GM12873 (cell line): ENCODE data around the gene KLHL40.

ENCODE experiments used
- CTCF ChIP-seq: IDR thresholded peaks from 2 replicates; pipeline ENCODE4 v1.5.1; 2012; ENCODE audit warnings: low read depth, mild to moderate bottlenecking, moderate library complexity, low read length, control low read depth; ENCODE audit not compliant: insufficient read depth; ENCODE audit errors: missing control alignments

The KLHL40 gene

GRCh38 chr3:42732829-42733459 lies 47.6 kb downstream of the KLHL40 start:
- TF ChIP-seq CTCF: peak; percentile 15

DNA sequence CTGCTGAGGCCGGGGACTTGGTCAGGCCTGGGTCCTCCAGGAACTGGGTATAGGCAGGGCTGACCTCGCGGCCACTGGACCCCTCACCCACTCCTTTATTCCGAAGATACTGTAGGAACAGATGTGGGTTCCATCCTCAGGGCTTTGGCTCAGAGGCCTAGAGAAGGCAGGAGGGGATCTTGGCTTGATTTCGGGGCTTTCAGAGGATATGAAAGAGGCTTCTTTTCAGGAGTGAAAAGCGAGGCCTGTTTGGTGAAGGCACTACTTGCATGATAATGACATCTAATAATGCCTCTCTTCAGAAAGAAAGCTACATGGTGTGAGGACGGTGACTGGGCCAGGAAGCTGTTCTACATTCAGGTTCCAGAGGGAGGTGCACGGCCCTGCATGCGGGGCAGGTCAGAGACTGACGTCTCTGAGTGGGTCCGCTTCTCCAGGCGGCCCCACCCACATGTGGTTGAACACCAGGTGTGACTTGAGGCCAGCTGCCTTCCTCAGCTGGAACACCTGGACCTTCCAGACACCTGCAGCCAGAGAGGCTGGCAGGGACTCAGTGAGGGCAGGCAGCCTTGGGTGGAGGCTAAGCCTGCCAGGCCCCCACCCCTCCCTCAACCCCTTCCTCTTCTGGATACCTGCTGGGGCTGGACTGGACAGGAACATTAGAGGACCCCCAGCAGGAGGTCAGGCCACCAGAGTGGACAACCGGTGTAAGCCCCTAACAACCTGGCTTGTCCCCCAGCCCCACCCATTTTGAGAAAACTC lies 48.3 kb downstream of the KLHL40 start:
- no peak for TF ChIP-seq CTCF

DNA sequence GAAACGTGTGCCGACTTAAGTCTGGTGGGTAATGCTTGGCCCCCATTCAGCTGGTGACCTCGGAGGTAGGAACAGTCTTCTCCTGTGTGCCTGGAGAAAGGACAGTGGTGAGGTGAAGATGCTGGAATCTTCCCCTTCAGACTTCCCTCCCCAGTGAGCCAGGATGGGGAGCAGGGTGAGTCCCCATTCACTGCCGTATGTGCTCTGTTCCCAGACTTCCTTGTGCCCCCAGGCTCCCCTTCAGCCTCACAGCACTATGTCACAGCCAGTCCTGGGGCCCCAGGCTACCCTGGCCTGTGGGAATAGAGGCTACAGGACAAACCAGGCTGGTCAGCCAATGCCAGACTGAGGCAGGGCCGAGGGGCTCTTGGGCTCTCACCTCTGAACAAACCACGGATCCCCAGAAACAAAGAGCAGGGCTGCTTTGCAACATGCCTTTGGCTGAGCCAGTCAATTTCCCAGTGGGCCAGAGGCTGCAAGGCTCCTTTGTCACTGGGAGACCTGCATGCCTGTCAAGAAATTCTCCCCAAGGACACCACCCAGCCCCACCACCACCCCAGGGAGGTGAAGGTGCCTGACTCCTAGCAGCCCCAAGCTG lies 49.0 kb downstream of the KLHL40 start:
- no peak for TF ChIP-seq CTCF

GRCh38 chr3:42735019-42735418 lies 49.7 kb downstream of the KLHL40 start:
- TF ChIP-seq CTCF: no peak

- no peak for TF ChIP-seq CTCF
Observed at GRCh38 chr3:42735615-42736014, 50.3 kb downstream of the KLHL40 start.

GRCh38 chr3:42736081-42736480 lies 50.7 kb downstream of the KLHL40 start:
- no peak for TF ChIP-seq CTCF

DNA sequence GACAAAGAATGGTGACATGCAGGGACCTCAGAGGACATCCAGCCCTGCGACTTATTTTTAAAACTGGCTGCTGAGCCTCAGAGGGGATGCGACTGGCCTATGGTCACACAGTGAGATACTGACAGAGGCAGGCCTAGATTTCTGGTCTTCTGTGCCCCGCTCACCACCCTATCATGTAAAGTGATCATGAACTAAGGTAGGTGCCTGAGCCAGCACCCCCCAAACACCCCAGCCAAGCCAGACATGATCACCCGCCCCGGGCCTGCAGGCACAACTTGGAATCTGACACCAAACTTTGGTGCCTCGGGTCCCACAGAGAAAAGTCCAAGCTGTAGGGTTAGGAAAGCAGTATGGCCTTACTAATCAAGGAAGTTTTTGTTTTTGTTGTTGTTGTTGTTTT lies 51.2 kb downstream of the KLHL40 start:
- no peak for TF ChIP-seq CTCF
